Endothelial cell of umbilical vein (primary cell): ENCODE data around the gene RTN4. TPM values are rescaled to one million over a fixed set of nuclear protein-coding genes. Genes with fewer than 3 reads are reported as not detected.

Experiments used
- BruUV-seq: library from RNA; stranded (reverse); fragments of 400-500 nt; replicated peaks from 2 replicates; lab custom pipeline; 2021; lab: Mats Ljungman, UMichigan
- CTCF ChIA-PET: fragments of 300-600, 350-600 bp; sonication (Branson Sonifier 250); formaldehyde crosslinking; loops from one replicate; lab custom pipeline; 2021; ENCODE audit warnings: antibody characterized with exemption, inconsistent platforms; lab: Charles Lee
- POLR2A ChIA-PET: fragments of 300-600, 350-600 bp; sonication (Branson Sonifier 250); formaldehyde crosslinking; loops from one replicate; lab custom pipeline; 2021; ENCODE audit warnings: antibody characterized with exemption, inconsistent platforms; lab: Charles Lee
- DNase-seq: peaks from one replicate; pipeline ENCODE4 v3.0.0-alpha.2; 2011; ENCODE audit warnings: low read depth, low spot score
- FAIRE-seq: peaks from 2 replicates; lab custom pipeline; 2011; peaks lifted over from hg19 to GRCh38; lab: Jason Lieb, UNC
- H2AFZ ChIP-seq: 2 replicates; pipeline ENCODE4 v1.6.0; 2012; ENCODE audit warnings: low read depth, low read length, control low read depth, inconsistent platforms
- H3K27ac ChIP-seq: 2 replicates; pipeline ENCODE4 v1.5.1; 2011; ENCODE audit warnings: low read depth, mild to moderate bottlenecking, control low read depth, low read length, moderate library complexity; ENCODE audit not compliant: insufficient read depth
- H3K27me3 ChIP-seq, 2 experiments: 2 replicates each; pipeline versions ENCODE4 v1.6.0 to v1.6.1; 2011; ENCODE audit warnings: low read length in 2 of 2, mixed read lengths in 1 of 2; ENCODE audit not compliant: control insufficient read depth in 2 of 2, insufficient read depth in 2 of 2
- H3K36me3 ChIP-seq, 2 experiments: 2 replicates in 1 of 2; 3 replicates in 1 of 2; pipeline ENCODE4 v1.5.1; 2011; ENCODE audit warnings: low read length in 2 of 2, mild to moderate bottlenecking in 1 of 2, moderate library complexity in 1 of 2; ENCODE audit not compliant: control insufficient read depth in 2 of 2, insufficient read depth in 2 of 2; ENCODE audit errors: extremely low read depth in 1 of 2
- H3K4me1 ChIP-seq: 3 replicates; pipeline ENCODE4 v1.5.1; 2011; ENCODE audit warnings: mild to moderate bottlenecking, low read length; ENCODE audit not compliant: control insufficient read depth, insufficient read depth; ENCODE audit errors: extremely low read depth
- H3K4me2 ChIP-seq: 2 replicates; pipeline ENCODE4 v1.6.1; 2011; ENCODE audit warnings: low read length, control low read depth, mixed read lengths; ENCODE audit not compliant: insufficient read depth
- H3K4me3 ChIP-seq, 3 experiments: fragments of 200-600 bp in 1 of 3; sonication (generic), shearing (Covaris generic) in 1 of 3; replicated peaks in 1 of 3; 2 replicates each; pipeline ENCODE4 v1.5.1; 2011 to 2016; ENCODE audit warnings: control low read depth in 3 of 3, low read length in 3 of 3, mild to moderate bottlenecking in 2 of 3, inconsistent platforms in 1 of 3, low read depth in 1 of 3, moderate library complexity in 1 of 3; ENCODE audit not compliant: insufficient read depth in 1 of 3
- H3K79me2 ChIP-seq: 2 replicates; pipeline ENCODE4 v1.6.0; 2012; ENCODE audit warnings: low read length, inconsistent platforms; ENCODE audit not compliant: control insufficient read depth, insufficient read depth
- H3K9ac ChIP-seq: replicated peaks from 2 replicates; pipeline ENCODE3; 2011; ENCODE audit warnings: low read length, control low read depth; ENCODE audit not compliant: insufficient read depth; ENCODE audit errors: extremely low read depth
- H3K9me1 ChIP-seq: replicated peaks from 3 replicates; pipeline ENCODE4 v1.6.0; 2011; ENCODE audit warnings: mild to moderate bottlenecking, low read length; ENCODE audit not compliant: control insufficient read depth, insufficient read depth; ENCODE audit errors: extremely low read depth
- H3K9me3 ChIP-seq: replicated peaks from 2 replicates; pipeline ENCODE4 v1.5.1; 2012; ENCODE audit warnings: low read length, inconsistent platforms; ENCODE audit not compliant: control insufficient read depth, insufficient read depth
- H4K20me1 ChIP-seq: replicated peaks from 2 replicates; pipeline ENCODE3; 2011; ENCODE audit warnings: mild to moderate bottlenecking, low read length; ENCODE audit not compliant: control insufficient read depth, insufficient read depth; ENCODE audit errors: extremely low read depth
- CTCF ChIP-seq, 2 donors: IDR thresholded peaks; 1 replicate in 1 of 2; 2 replicates in 1 of 2; pipeline ENCODE4 v1.5.1; 2011; ENCODE audit warnings: low read length in 2 of 2, mild to moderate bottlenecking in 2 of 2, moderate library complexity in 2 of 2, control low read depth in 1 of 2, inconsistent platforms in 1 of 2, low read depth in 1 of 2; ENCODE audit not compliant: insufficient read depth in 1 of 2; ENCODE audit errors: extremely low read depth in 1 of 2
- GATA2 ChIP-seq: IDR thresholded peaks from 2 replicates; pipeline ENCODE4 v1.7.0; 2011; ENCODE audit warnings: low read depth, mild to moderate bottlenecking, moderate library complexity, mixed read lengths, low read length; ENCODE audit not compliant: insufficient read length, insufficient read depth
- JUN ChIP-seq: IDR thresholded peaks from 2 replicates; pipeline ENCODE4 v1.6.1; 2011; ENCODE audit warnings: borderline replicate concordance, low read depth; ENCODE audit not compliant: insufficient read length, insufficient read depth
- MAX ChIP-seq: IDR thresholded peaks from 2 replicates; pipeline ENCODE4 v1.6.1; 2011; ENCODE audit not compliant: insufficient read depth, insufficient read length
- MYC ChIP-seq: IDR thresholded peaks from one replicate; pipeline ENCODE4 v1.6.1; 2011; ENCODE audit warnings: mild to moderate bottlenecking, low read depth, low read length
- POLR2A ChIP-seq: IDR thresholded peaks from 2 replicates; pipeline ENCODE4 v1.6.1; 2012; ENCODE audit warnings: low read depth, mild to moderate bottlenecking, control low read depth, low read length
- POLR2AphosphoS5 ChIP-seq: IDR thresholded peaks from 2 replicates; pipeline ENCODE4 v1.6.1; 2012; ENCODE audit warnings: low read depth, mild to moderate bottlenecking, control low read depth, low read length, moderate library complexity; ENCODE audit not compliant: insufficient read depth
- dilution Hi-C: fragments of 300-500 bp; cut with MboI; formaldehyde crosslinking; loops from one replicate; pipeline ENCODE4 v1.15.0; 2019; ENCODE audit warnings: low sequenced_read_pairs; ENCODE audit not compliant: extremely low pct_ligation_motif_present
- intact Hi-C: fragments of 100-400 bp; cut with micrococcal nuclease; formaldehyde crosslinking; loops from one replicate; pipeline ENCODE4 v1.10.0; 2022
- polyA plus RNA-seq, 4 experiments: library from polyadenylated mRNA; depleted of rRNA in 3 of 4; stranded (reverse) in 3 of 4; unstranded in 1 of 4; fragments of >200 nt; gene quantifications; 2 replicates each; pipeline versions ENCODE4 v1.2.1 to v1.2.3, GENCODE V29; 2011 to 2012; ENCODE audit warnings: missing spikeins in 1 of 4
- total RNA-seq: library from RNA; stranded (reverse); gene quantifications from 2 replicates; pipeline ENCODE4 v1.2.3, GENCODE V29; 2021

RTN4 gene
- total and polyA plus RNA-seq, 2 donors (not counting 3 experiments of a cell fraction or from before 2014, with no cell fraction given): 253 to 486 TPM

- Histone ChIP-seq H3K79me2 (peaks cover 100% of the 10 kb centered on the region), H3K27ac (no peak overlapping the region), H4K20me1 (peaks cover 50% of the 10 kb centered on the region), H3K9me1 (peaks cover 4% of the 10 kb centered on the region), H3K4me3 (no peak overlapping the region), H3K9me3 (no peaks in the 10 kb centered on the region), H2AFZ (no peak overlapping the region), H3K9ac (no peak overlapping the region), H3K4me1 (peaks cover 11% of the 10 kb centered on the region), H3K4me2 (no peak overlapping the region), H3K27me3 (no peaks in the 10 kb centered on the region), H3K36me3 (no peaks in the 10 kb centered on the region)
- ChIA-PET CTCF (interaction anchor here (0.6 to 2.1 kb wide), 5 partner anchors 25 to 167 kb away, joined by 3 to 11 read pairs (median 3); no protein-coding TSS in a partner anchor), POLR2A (no interaction called here)
- no peak for TF ChIP-seq MAX
- TF ChIP-seq POLR2AphosphoS5: no peak
- TF ChIP-seq POLR2A: no peak
- no peak for TF ChIP-seq CTCF (IDR thresholded peaks at IDR 0.05; ENCODE audit: extremely low read depth in 1 of 2, insufficient read depth in 1 of 2, low read depth in 1 of 2, low read length in 2 of 2)
- no peak for TF ChIP-seq GATA2
- no peak for TF ChIP-seq MYC
- no peak for TF ChIP-seq JUN
- FAIRE-seq (no peak), DNase-seq (no peak)
- no TSS peak for BruUV-seq
- intact Hi-C loops (no loop called here), dilution Hi-C loops (no loop called here)
Observed at GRCh38 chr2:55001716-55002115, 48.5 kb downstream of the RTN4 start.
